Body of pancreas (tissue), 4 donors: ENCODE measurements around the gene ZNF341.

Source experiments
- CTCF ChIP-seq, 7 experiments: fragments of 450-650 bp in 4 of 7; fragments of 200-600 bp in 3 of 7; sonication (generic) in 3 of 7; IDR thresholded peaks; one replicate each; pipeline ENCODE4 v1.5.1; 2016 to 2019; ENCODE audit warnings: antibody characterized with exemption in 7 of 7
- POLR2A ChIP-seq, 3 donors: fragments of 450-650 bp; IDR thresholded peaks; one replicate each; pipeline ENCODE4 v1.6.1; 2016; ENCODE audit warnings: antibody characterized with exemption in 3 of 3, mild to moderate bottlenecking in 2 of 3

- no peak for TF ChIP-seq CTCF (IDR thresholded peaks at IDR 0.05)
- TF ChIP-seq POLR2A (IDR thresholded peaks at IDR 0.05): no peak
Measured at GRCh38 chr20:33765099-33765498, 33.3 kb downstream of the ZNF341 start.
